ENCODE results near the gene CHST15. TPM values are rescaled to one million over a fixed set of nuclear protein-coding genes. Genes with fewer than 3 reads are reported as not detected.

The CHST15 gene
- total and polyA plus RNA-seq, 4 donors: 4.5 to 43.8 (median 25.0) TPM

- no peak for ATAC-seq (ENCODE audit: low FRiP score)
- WGBS, 2 donors: 86% methylated on average over 9 of the region's 9 CpGs
- no peak for DNase-seq
- Histone ChIP-seq H3K9me3 (ENCODE audit: control insufficient read depth, low read length) (no peaks in the 10 kb centered on the region), H3K27ac (ENCODE audit: low read depth in 1 of 2, low read length in 2 of 2) (no peak overlapping the region), H3K36me3 (ENCODE audit: control insufficient read depth in 1 of 2, insufficient read depth in 2 of 2, low read length in 1 of 2) (no peaks in the 10 kb centered on the region), H3K4me3 (ENCODE audit: low read length in 2 of 2) (no peak overlapping the region), H3K4me1 (ENCODE audit: control insufficient read depth in 1 of 2, insufficient read depth in 2 of 2, low read length in 2 of 2) (no peaks in the 10 kb centered on the region), H3K27me3 (ENCODE audit: control insufficient read depth in 1 of 2, insufficient read depth in 2 of 2, low read length in 1 of 2) (no peaks in the 10 kb centered on the region)
- intact Hi-C loops (cut with DNase I): no loop called here
Observed at GRCh38 chr10:124076148-124076733, 17.2 kb downstream of the CHST15 start.

GRCh38 chr10:124075231-124075955, 18.0 kb downstream of the CHST15 start:
- intact Hi-C loops (cut with DNase I): no loop called here
- H3K27me3 ChIP-seq (ENCODE audit: control insufficient read depth in 1 of 2, insufficient read depth in 2 of 2, low read length in 1 of 2): no peaks in the 10 kb centered on the region
- no peak for ATAC-seq (ENCODE audit: low FRiP score)
- no peaks in the 10 kb centered on the region for H3K9me3 ChIP-seq (ENCODE audit: control insufficient read depth, low read length)
- no peak for DNase-seq
- no peak overlapping the region for H3K4me3 ChIP-seq (ENCODE audit: low read length in 2 of 2)
- no peak overlapping the region for H3K27ac ChIP-seq (ENCODE audit: low read depth in 1 of 2, low read length in 2 of 2)
- 52 to 56% methylated on average over 12 of the region's 12 CpGs for WGBS, 2 donors
- H3K4me1 ChIP-seq (ENCODE audit: control insufficient read depth in 1 of 2, insufficient read depth in 2 of 2, low read length in 2 of 2): no peaks in the 10 kb centered on the region
- H3K36me3 ChIP-seq (ENCODE audit: control insufficient read depth in 1 of 2, insufficient read depth in 2 of 2, low read length in 1 of 2): no peaks in the 10 kb centered on the region

GRCh38 chr10:124074501-124075109, 18.8 kb downstream of the CHST15 start:
- WGBS, 2 donors: 92 to 96% methylated on average over 12 of the region's 12 CpGs
- DNase-seq: peak in 1 of 2 donors; percentile 77
- H3K9me3 ChIP-seq (ENCODE audit: control insufficient read depth, low read length): no peaks in the 10 kb centered on the region
- no peaks in the 10 kb centered on the region for H3K36me3 ChIP-seq (ENCODE audit: control insufficient read depth in 1 of 2, insufficient read depth in 2 of 2, low read length in 1 of 2)
- H3K4me3 ChIP-seq (ENCODE audit: low read length in 2 of 2): no peak overlapping the region
- intact Hi-C loops (cut with DNase I): no loop called here
- no peak overlapping the region for H3K27ac ChIP-seq (ENCODE audit: low read depth in 1 of 2, low read length in 2 of 2)
- H3K4me1 ChIP-seq (ENCODE audit: control insufficient read depth in 1 of 2, insufficient read depth in 2 of 2, low read length in 2 of 2): no peaks in the 10 kb centered on the region
- H3K27me3 ChIP-seq (ENCODE audit: control insufficient read depth in 1 of 2, insufficient read depth in 2 of 2, low read length in 1 of 2): no peaks in the 10 kb centered on the region
- ATAC-seq (ENCODE audit: low FRiP score): no peak

- intact Hi-C loops (cut with DNase I): no loop called here
- H3K27me3 ChIP-seq (ENCODE audit: control insufficient read depth in 1 of 2, insufficient read depth in 2 of 2, low read length in 1 of 2): no peaks in the 10 kb centered on the region
- no peaks in the 10 kb centered on the region for H3K9me3 ChIP-seq (ENCODE audit: control insufficient read depth, low read length)
- DNase-seq (no peak), ATAC-seq (ENCODE audit: low FRiP score) (no peak)
- H3K36me3 ChIP-seq (ENCODE audit: control insufficient read depth in 1 of 2, insufficient read depth in 2 of 2, low read length in 1 of 2): no peaks in the 10 kb centered on the region
- H3K27ac ChIP-seq (ENCODE audit: low read depth in 1 of 2, low read length in 2 of 2): no peak overlapping the region
- WGBS, 2 donors: 94 to 95% methylated on average over 5 of the region's 5 CpGs
- no peaks in the 10 kb centered on the region for H3K4me1 ChIP-seq (ENCODE audit: control insufficient read depth in 1 of 2, insufficient read depth in 2 of 2, low read length in 2 of 2)
- no peak overlapping the region for H3K4me3 ChIP-seq (ENCODE audit: low read length in 2 of 2)
Observed at GRCh38 chr10:124073978-124074377, 19.4 kb downstream of the CHST15 start.

- 90 to 91% methylated on average over 3 of the region's 3 CpGs for WGBS, 2 donors
- H3K27me3 ChIP-seq (ENCODE audit: control insufficient read depth in 1 of 2, insufficient read depth in 2 of 2, low read length in 1 of 2): no peaks in the 10 kb centered on the region
- H3K36me3 ChIP-seq (ENCODE audit: control insufficient read depth in 1 of 2, insufficient read depth in 2 of 2, low read length in 1 of 2): no peaks in the 10 kb centered on the region
- intact Hi-C loops (cut with DNase I): no loop called here
- ATAC-seq (ENCODE audit: low FRiP score) (no peak), DNase-seq (no peak)
- H3K4me1 ChIP-seq (ENCODE audit: control insufficient read depth in 1 of 2, insufficient read depth in 2 of 2, low read length in 2 of 2): no peaks in the 10 kb centered on the region
- no peak overlapping the region for H3K4me3 ChIP-seq (ENCODE audit: low read length in 2 of 2)
- no peaks in the 10 kb centered on the region for H3K9me3 ChIP-seq (ENCODE audit: control insufficient read depth, low read length)
- no peak overlapping the region for H3K27ac ChIP-seq (ENCODE audit: low read depth in 1 of 2, low read length in 2 of 2)
Observed at GRCh38 chr10:124072541-124072940, 20.9 kb downstream of the CHST15 start.

- 91 to 93% methylated on average over 4 of the region's 4 CpGs for WGBS, 2 donors
- Histone ChIP-seq H3K4me3 (ENCODE audit: low read length in 2 of 2) (no peak overlapping the region), H3K9me3 (ENCODE audit: control insufficient read depth, low read length) (no peaks in the 10 kb centered on the region), H3K4me1 (ENCODE audit: control insufficient read depth in 1 of 2, insufficient read depth in 2 of 2, low read length in 2 of 2) (no peaks in the 10 kb centered on the region), H3K36me3 (ENCODE audit: control insufficient read depth in 1 of 2, insufficient read depth in 2 of 2, low read length in 1 of 2) (no peaks in the 10 kb centered on the region), H3K27me3 (ENCODE audit: control insufficient read depth in 1 of 2, insufficient read depth in 2 of 2, low read length in 1 of 2) (no peaks in the 10 kb centered on the region), H3K27ac (ENCODE audit: low read depth in 1 of 2, low read length in 2 of 2) (no peak overlapping the region)
- ATAC-seq (ENCODE audit: low FRiP score): no peak
- intact Hi-C loops (cut with DNase I): no loop called here
- DNase-seq: no peak
Observed at GRCh38 chr10:124072106-124072505, 21.3 kb downstream of the CHST15 start.

DNA sequence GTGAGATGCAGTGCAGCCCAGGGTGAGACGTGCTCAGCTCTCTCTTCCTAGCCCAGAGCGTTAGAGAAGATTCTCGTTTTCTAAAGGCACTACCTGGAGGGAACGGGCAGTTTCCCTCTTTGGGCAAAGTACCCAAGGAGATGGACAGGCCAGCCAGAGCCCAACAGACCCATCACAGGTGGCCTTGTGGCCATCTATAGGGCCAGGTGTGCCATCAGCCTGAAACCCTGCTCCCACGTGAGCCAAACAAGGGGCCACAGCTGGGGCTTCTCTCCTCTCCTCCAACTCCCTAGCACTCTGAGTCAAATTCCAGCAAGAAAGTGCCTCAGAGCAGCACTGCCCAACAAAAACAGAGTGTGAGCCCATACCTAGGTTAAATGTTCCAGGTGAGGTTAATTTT, 22.3 kb downstream of the CHST15 start:
- ATAC-seq (ENCODE audit: low FRiP score) (no peak), DNase-seq (peak in 1 of 2 donors; percentile 21)
- 91 to 93% methylated on average over 5 of the region's 5 CpGs for WGBS, 2 donors
- Histone ChIP-seq H3K4me1 (ENCODE audit: control insufficient read depth in 1 of 2, insufficient read depth in 2 of 2, low read length in 2 of 2) (no peaks in the 10 kb centered on the region), H3K27ac (ENCODE audit: low read depth in 1 of 2, low read length in 2 of 2) (no peak overlapping the region), H3K9me3 (ENCODE audit: control insufficient read depth, low read length) (no peaks in the 10 kb centered on the region), H3K4me3 (ENCODE audit: low read length in 2 of 2) (no peak overlapping the region), H3K27me3 (ENCODE audit: control insufficient read depth in 1 of 2, insufficient read depth in 2 of 2, low read length in 1 of 2) (no peaks in the 10 kb centered on the region), H3K36me3 (ENCODE audit: control insufficient read depth in 1 of 2, insufficient read depth in 2 of 2, low read length in 1 of 2) (no peaks in the 10 kb centered on the region)
- intact Hi-C loops (cut with DNase I): no loop called here

DNA sequence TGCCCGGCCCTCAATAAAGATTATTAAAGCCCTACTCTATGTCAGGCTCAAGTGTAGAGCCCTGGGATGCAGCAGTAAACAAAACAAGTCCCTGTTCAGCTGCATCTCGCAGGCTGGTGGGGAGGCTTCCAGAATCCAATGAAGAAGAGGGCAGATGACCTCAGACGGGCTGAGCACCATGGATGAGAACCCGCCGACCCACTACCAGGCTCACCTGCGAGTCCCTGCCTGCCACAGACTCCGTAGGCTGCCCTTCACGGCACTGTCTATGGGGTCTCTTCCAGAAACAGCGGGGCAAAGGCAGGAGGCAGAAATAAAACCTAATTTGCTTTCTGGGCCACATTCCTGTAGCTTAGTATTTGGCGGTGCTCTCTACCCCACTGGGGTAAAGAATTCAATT, 22.7 kb downstream of the CHST15 start:
- Histone ChIP-seq H3K9me3 (ENCODE audit: control insufficient read depth, low read length) (no peaks in the 10 kb centered on the region), H3K27me3 (ENCODE audit: control insufficient read depth in 1 of 2, insufficient read depth in 2 of 2, low read length in 1 of 2) (no peaks in the 10 kb centered on the region), H3K27ac (ENCODE audit: low read depth in 1 of 2, low read length in 2 of 2) (no peak overlapping the region), H3K4me1 (ENCODE audit: control insufficient read depth in 1 of 2, insufficient read depth in 2 of 2, low read length in 2 of 2) (no peaks in the 10 kb centered on the region), H3K4me3 (ENCODE audit: low read length in 2 of 2) (no peak overlapping the region), H3K36me3 (ENCODE audit: control insufficient read depth in 1 of 2, insufficient read depth in 2 of 2, low read length in 1 of 2) (no peaks in the 10 kb centered on the region)
- 93 to 95% methylated on average over 10 of the region's 10 CpGs for WGBS, 2 donors
- intact Hi-C loops (cut with DNase I): no loop called here
- DNase-seq (no peak), ATAC-seq (ENCODE audit: low FRiP score) (no peak)
